ENCODE results near the gene LRP5. TPM values are rescaled to one million over a fixed set of nuclear protein-coding genes. Genes with fewer than 3 reads are reported as not detected.

LRP5 gene
- total and polyA plus RNA-seq, 2 experiments from 2014 or later: 26.9 to 51.1 TPM

GRCh38 chr11:68333173-68333572 is 20.8 kb downstream of the LRP5 start:
- no peak overlapping the region for H3K27ac Mint-ChIP-seq

GRCh38 chr11:68334923-68335322 is 22.5 kb downstream of the LRP5 start:
- TF ChIP-seq CREB1 (CRISPR knock-in tag; IDR thresholded peaks at IDR 0.05; ENCODE audit: low read depth) (no peak), NANOG (IDR thresholded peaks at IDR 0.05; ENCODE audit: borderline replicate concordance) (no peak), POLR2AphosphoS5 (IDR thresholded peaks at IDR 0.05; ENCODE audit: low read depth) (no peak), ZNF114 (CRISPR knock-in tag; IDR thresholded peaks at IDR 0.05) (no peak), EZH2 (IDR thresholded peaks at IDR 0.05; ENCODE audit: low read depth, unreplicated experiment) (no peak), REST (IDR thresholded peaks at IDR 0.05; ENCODE audit: unreplicated experiment) (no peak), EZH2phosphoT487 (IDR thresholded peaks at IDR 0.05; ENCODE audit: unreplicated experiment) (no peak)
- no peak overlapping the region for H3K4me2 ChIP-seq
- H3K4me3 Mint-ChIP-seq: no peak overlapping the region
- H4K20me1 ChIP-seq (replicated peaks; ENCODE audit: insufficient read depth): no peaks in the 10 kb centered on the region; the same call in none of the 2 replicates
- no peaks in the 10 kb centered on the region for H3K9me3 Mint-ChIP-seq
- H3K36me3 ChIP-seq (ENCODE audit: insufficient read depth): no peaks in the 10 kb centered on the region
- DNase-seq (ENCODE audit: low spot score) (no peak), ATAC-seq (no peak)
- no peak overlapping the region for H3K4me3 ChIP-seq
- no peaks in the 10 kb centered on the region for H3K9me2 ChIP-seq (ENCODE audit: insufficient read depth)
- peaks cover 7% of the 10 kb centered on the region for H3K27me3 Mint-ChIP-seq (ENCODE audit: insufficient read depth, low read depth, poor library complexity)
- H3K27ac ChIP-seq (ENCODE audit: low read depth): no peak overlapping the region
- H3K4me1 Mint-ChIP-seq: peaks cover 47% of the 10 kb centered on the region
- H3K36me3 Mint-ChIP-seq (ENCODE audit: low read depth): peaks cover 7% of the 10 kb centered on the region; the same call in 1 of the 3 replicates
- no peak overlapping the region for H3K27ac Mint-ChIP-seq
- no peak overlapping the region for H2AFZ ChIP-seq
- H3K79me2 ChIP-seq (replicated peaks; ENCODE audit: insufficient read depth): peaks cover 73% of the 10 kb centered on the region
- H3K27me3 ChIP-seq (ENCODE audit: insufficient read depth): no peaks in the 10 kb centered on the region
- peaks cover 24% of the 10 kb centered on the region for H3K4me1 ChIP-seq (ENCODE audit: insufficient read depth)
- H3F3A ChIP-seq (replicated peaks; ENCODE audit: low read depth): 0 out of 2 replicates have a peak, but pooled peaks cover 3% of the 10 kb centered on the region

More at GRCh38 chr11:68333173-68333572, 20.8 kb downstream of the LRP5 start:
- Histone ChIP-seq H3F3A (replicated peaks; ENCODE audit: low read depth) (0 out of 2 replicates have a peak, but pooled peaks cover 3% of the 10 kb centered on the region), H3K27ac (ENCODE audit: low read depth) (no peak overlapping the region), H3K27me3 (ENCODE audit: insufficient read depth) (no peaks in the 10 kb centered on the region), H3K79me2 (replicated peaks; ENCODE audit: insufficient read depth) (peaks cover 73% of the 10 kb centered on the region), H3K4me2 (no peak overlapping the region), H2AFZ (no peak overlapping the region), H3K4me3 (no peak overlapping the region), H3K4me1 (ENCODE audit: insufficient read depth) (peaks cover 38% of the 10 kb centered on the region), H3K9me2 (ENCODE audit: insufficient read depth) (no peaks in the 10 kb centered on the region), H4K20me1 (replicated peaks; ENCODE audit: insufficient read depth) (no peaks in the 10 kb centered on the region), H3K36me3 (ENCODE audit: insufficient read depth) (no peaks in the 10 kb centered on the region)
- Mint-ChIP-seq H3K9me3 (no peaks in the 10 kb centered on the region), H3K27me3 (ENCODE audit: insufficient read depth, low read depth, poor library complexity) (peaks cover 5% of the 10 kb centered on the region), H3K4me3 (no peak overlapping the region), H3K36me3 (ENCODE audit: low read depth) (peaks cover 7% of the 10 kb centered on the region; the same call in 1 of the 3 replicates), H3K4me1 (peaks cover 62% of the 10 kb centered on the region)
- no peak for DNase-seq (ENCODE audit: low spot score)
- ATAC-seq: no peak
- TF ChIP-seq NANOG (IDR thresholded peaks at IDR 0.05; ENCODE audit: borderline replicate concordance) (no peak), EZH2 (IDR thresholded peaks at IDR 0.05; ENCODE audit: low read depth, unreplicated experiment) (no peak), CTCF (conservative IDR thresholded peaks at IDR 0.05; ENCODE audit: low read depth in 2 of 2) (no peak), EZH2phosphoT487 (IDR thresholded peaks at IDR 0.05; ENCODE audit: unreplicated experiment) (no peak), ZNF114 (CRISPR knock-in tag; IDR thresholded peaks at IDR 0.05) (no peak), ETS1 (IDR thresholded peaks at IDR 0.05) (no peak), CREB1 (CRISPR knock-in tag; IDR thresholded peaks at IDR 0.05; ENCODE audit: low read depth) (no peak)
